Fibroblast of villous mesenchyme (primary cell): ENCODE data around the gene C5AR1. TPM values are rescaled to one million over a fixed set of nuclear protein-coding genes. Genes with fewer than 3 reads are reported as not detected.

Experiments used
- DNase-seq: peaks from one replicate; pipeline ENCODE4 v3.0.0-alpha.2; 2010; ENCODE audit warnings: low read depth
- H3K4me3 ChIP-seq: 2 replicates; pipeline ENCODE4 v1.5.1; 2011; ENCODE audit warnings: low read depth, mild to moderate bottlenecking, low read length
- total RNA-seq: library from RNA; depleted of rRNA; stranded (reverse); fragments of >200 nt; gene quantifications from 2 replicates; pipeline ENCODE4 v1.2.3, GENCODE V29; 2012
- TF ChIP-seq, protein P1 (sequence below): IDR thresholded peaks from 2 replicates; pipeline ENCODE4 v1.5.1; 2012; ENCODE audit warnings: low read depth, mild to moderate bottlenecking, low read length; ENCODE audit not compliant: insufficient read depth

The C5AR1 gene
- total RNA-seq, 1 donor = 0.43 TPM

DNA sequence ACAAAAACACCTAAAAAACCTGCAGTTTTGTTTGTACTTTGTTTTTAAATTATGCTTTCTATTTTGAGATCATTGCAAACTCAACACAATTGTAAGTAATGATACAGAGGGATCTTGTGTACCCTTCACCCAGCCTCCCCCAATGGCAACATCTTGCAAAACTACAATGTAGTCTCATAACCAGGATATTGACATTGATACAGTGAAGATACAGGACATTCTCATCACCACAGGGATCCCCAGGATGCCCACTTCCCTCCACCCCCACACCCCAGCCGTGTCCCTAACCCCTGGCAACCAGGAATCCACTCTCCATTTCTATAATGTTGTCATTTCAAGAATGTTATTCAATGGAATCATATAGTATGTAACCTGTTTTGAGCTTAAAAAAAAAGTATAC is 12.0 kb downstream of the C5AR1 start:
- DNase-seq = no peak
- no peak overlapping the region for H3K4me3 ChIP-seq
- TF ChIP-seq, protein P1, sequence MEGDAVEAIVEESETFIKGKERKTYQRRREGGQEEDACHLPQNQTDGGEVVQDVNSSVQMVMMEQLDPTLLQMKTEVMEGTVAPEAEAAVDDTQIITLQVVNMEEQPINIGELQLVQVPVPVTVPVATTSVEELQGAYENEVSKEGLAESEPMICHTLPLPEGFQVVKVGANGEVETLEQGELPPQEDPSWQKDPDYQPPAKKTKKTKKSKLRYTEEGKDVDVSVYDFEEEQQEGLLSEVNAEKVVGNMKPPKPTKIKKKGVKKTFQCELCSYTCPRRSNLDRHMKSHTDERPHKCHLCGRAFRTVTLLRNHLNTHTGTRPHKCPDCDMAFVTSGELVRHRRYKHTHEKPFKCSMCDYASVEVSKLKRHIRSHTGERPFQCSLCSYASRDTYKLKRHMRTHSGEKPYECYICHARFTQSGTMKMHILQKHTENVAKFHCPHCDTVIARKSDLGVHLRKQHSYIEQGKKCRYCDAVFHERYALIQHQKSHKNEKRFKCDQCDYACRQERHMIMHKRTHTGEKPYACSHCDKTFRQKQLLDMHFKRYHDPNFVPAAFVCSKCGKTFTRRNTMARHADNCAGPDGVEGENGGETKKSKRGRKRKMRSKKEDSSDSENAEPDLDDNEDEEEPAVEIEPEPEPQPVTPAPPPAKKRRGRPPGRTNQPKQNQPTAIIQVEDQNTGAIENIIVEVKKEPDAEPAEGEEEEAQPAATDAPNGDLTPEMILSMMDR = no peak

DNA sequence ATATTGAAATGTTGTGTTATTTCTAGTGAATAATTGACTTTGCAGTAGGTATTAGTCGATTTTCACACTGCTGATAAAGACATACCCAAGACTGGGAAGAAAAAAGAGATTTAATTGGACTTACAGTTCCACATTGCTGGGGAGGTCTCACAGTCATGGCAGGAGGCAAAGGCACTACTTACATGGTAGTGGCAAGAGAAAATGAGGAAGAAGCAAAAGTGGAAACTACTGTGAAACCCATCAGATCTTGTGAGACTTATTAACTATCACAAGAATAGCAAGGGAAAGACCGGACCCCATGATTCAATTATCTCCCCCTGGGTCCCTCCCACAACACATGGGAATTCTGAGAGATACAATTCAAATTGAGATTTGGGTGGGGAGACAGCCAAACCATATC is 12.4 kb downstream of the C5AR1 start:
- TF ChIP-seq, protein P1 = no peak
- no peak overlapping the region for H3K4me3 ChIP-seq
- no peak for DNase-seq

DNA sequence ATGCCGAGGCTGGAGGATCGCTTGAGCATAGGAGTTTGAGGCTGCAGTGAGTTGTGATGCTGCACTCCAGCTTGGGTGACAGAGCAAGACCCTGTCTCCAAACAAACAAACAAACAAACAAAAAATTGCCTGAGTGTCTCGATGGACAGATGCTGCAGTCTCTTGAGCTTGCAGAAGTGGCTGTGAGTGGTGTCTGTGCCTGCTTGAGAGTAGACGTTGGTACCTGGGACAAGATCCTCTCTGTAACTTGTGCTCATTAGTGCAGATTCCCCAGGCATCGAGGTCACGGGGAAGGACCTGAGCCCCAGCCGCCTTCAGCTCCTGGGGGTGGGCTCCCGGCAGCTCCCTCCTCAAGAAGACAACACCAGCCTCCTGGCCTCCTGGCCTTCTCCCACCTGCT is 13.7 kb downstream of the C5AR1 start:
- DNase-seq = no peak
- TF ChIP-seq, protein P1 = no peak
- no peak overlapping the region for H3K4me3 ChIP-seq

DNA sequence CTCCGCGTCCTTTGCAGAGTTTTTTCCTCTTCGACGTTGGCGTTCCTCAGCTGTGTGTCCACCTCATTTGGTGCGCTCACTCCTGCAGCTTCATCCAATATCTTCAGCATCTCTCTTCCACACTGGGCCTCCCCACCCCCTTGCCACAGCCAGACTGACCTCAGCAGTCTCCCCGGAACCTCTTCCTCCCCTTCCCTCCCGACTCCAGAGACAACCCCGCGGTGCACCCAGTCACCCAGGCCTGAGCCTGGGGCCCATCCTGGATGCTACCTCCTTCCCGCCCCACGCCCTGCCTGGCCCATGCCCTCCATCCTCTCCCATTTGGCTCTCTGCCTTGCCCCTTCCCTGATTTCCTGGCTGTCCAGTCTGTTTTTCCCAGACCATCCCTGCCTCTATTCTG is 14.2 kb downstream of the C5AR1 start:
- TF ChIP-seq, protein P1 = no peak
- DNase-seq = no peak
- no peak overlapping the region for H3K4me3 ChIP-seq

DNA sequence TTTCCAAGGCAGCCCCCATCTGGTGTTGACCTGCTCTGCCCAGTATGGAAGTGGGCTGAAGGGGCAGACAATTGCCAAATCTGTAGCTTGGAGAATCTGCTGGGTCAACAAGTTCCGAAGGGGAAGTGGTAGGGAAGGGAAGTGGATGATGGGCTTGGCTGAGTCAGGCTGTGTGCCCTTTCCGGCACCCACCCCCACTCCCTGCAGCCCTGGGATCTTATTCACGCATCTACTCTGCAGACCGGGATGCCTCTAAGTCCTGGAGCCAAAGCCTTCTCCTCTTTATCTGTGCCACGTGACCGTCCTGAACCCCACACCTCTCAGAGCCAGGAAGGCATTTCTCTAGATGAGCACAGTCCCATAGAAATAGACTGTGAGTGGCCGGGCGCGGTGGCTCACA is 14.8 kb downstream of the C5AR1 start:
- DNase-seq = no peak
- TF ChIP-seq, protein P1 = no peak
- no peak overlapping the region for H3K4me3 ChIP-seq

DNA sequence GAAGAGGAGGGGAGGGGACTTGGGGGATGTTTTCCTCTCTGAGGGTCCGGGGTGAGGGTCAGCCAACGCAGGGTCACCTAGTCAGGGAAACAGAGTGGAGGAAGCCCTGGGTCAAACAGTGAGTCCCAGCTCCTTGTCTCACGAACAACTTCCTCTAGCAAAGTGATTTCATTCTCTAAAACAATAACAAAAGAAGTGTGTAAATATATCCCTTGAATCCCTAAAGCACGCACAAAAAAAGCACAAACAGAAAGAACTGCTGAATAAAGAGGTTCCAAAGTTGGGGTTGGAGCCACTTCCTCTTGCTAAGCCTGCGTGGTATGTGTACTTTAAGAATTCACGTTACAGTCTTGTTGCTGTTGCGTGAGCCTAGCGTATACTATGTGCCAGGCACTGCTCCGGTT is 20.8 kb downstream of the C5AR1 start:
- DNase-seq = peak; percentile 34
- TF ChIP-seq, protein P1 = no peak
- H3K4me3 ChIP-seq = no peak overlapping the region

DNA sequence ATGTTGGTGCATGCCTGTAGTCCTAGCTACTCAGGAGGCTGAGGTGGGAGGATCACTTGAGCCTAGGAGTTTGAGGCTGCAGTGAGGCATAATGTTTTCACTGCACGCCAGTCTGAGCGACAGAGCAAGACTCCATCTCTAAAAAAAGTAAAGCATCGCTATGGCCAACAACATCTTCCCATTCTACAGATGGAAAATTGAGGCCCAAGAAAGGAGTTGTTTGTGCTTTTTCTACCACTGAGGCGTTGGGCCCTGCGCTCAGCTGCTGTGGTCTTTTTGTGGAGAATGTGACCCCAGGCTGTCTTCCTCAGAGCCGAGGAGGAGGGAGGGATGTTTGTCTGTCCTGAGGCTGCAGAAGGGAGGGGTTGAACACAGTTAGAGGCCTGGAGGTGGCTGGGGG is 21.8 kb downstream of the C5AR1 start:
- DNase-seq = no peak
- TF ChIP-seq, protein P1 = no peak
- H3K4me3 ChIP-seq = no peak overlapping the region
